Activated naive CD4-positive, alpha-beta T cell (primary cell): ENCODE measurements around the gene RAB28.

Source experiments
- DNase-seq, 4 experiments: peaks; one replicate each; lab custom pipeline; 2025; lab: John Stamatoyannopoulos, UW

The RAB28 gene

GRCh38 chr4:13509442-13509841, 25.3 kb upstream of the RAB28 start:
- no peak for DNase-seq

DNA sequence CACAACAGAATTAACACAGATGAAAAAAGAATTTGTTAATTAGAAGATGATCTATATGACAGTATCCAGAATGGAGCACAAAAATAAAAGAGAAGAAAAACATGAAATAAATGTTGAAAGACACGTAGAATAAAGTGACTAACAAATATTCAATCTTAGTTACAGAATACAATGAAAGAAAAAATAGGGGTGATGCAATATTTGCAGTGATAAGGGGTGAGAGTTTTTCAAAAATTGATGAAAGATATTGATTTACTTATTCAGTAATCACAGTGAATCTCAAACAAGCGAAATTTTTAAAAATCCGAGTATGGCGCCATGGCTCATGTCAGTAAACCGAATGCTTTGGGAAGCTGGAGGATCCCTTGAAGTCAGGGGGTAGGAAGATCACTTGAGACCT, 20.2 kb upstream of the RAB28 start:
- DNase-seq, result no peak

GRCh38 chr4:13498469-13498868, 14.3 kb upstream of the RAB28 start:
- DNase-seq, result no peak

DNA sequence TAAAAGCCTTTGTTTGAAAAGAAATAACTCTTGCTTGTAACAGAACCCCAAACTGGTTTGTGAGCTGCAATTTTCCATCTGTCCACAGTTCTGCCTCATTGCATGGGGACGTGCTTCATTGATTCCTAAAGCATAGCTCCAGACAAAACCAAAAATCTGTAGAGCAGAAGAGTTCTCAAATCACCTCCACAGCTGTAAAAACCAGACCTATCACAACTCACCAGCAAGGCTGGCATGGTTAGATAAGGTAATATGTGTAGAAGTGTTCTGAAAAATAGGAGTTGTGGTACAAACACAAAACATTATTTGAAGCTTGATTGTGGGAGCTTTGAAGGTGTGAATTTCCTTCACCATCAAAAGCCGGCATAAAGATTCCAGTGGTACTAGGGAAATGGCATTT, 12.5 kb upstream of the RAB28 start:
- DNase-seq, result no peak

DNA sequence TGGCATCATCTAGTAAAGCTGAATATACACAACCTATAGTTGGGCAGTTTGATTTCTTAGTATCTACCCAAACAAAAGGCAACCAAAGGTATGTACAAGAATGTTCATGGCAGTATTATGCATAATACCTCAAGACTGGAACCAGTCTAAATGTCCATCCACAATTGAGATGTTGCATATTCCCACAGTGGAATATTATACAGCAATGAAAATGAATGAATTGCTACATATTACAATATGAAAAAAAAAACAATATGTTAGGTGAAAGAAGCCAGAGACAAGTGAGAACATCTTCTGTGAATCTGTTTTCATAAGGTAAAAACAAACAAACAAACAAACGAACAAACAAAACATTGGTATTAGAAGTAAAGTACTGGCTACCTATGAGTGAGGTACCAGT, 11.6 kb upstream of the RAB28 start:
- DNase-seq, result no peak

DNA sequence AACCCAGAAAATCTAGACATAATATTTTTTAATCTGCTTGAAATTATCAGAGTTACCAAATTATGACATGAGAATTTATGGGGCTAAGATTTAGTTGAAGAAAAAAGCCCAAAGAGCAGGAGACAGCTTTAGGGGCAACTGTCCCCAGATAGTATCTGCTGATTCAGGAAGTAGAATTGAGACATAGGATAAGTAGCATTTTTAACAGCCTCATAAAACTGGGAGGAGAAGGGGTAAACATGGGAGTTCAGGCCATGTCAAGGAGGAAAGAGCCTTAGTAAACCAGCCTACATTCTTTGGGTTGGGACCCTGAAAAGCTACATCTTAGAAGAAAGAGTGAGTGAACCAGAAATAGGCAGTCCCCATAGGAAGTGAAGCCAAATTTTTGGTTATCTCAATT, 9.7 kb upstream of the RAB28 start:
- DNase-seq, result no peak

- DNase-seq, result no peak
These were observed 8.6 kb upstream of the RAB28 start for GRCh38 chr4:13492747-13493146.

GRCh38 chr4:13484749-13485221, 645 bp upstream of the RAB28 start:
- no peak for DNase-seq

- peak in 2 of 4 experiments; percentile 6 to 19 for DNase-seq
These were observed 395 bp downstream of the RAB28 start for GRCh38 chr4:13483768-13484121.

DNA sequence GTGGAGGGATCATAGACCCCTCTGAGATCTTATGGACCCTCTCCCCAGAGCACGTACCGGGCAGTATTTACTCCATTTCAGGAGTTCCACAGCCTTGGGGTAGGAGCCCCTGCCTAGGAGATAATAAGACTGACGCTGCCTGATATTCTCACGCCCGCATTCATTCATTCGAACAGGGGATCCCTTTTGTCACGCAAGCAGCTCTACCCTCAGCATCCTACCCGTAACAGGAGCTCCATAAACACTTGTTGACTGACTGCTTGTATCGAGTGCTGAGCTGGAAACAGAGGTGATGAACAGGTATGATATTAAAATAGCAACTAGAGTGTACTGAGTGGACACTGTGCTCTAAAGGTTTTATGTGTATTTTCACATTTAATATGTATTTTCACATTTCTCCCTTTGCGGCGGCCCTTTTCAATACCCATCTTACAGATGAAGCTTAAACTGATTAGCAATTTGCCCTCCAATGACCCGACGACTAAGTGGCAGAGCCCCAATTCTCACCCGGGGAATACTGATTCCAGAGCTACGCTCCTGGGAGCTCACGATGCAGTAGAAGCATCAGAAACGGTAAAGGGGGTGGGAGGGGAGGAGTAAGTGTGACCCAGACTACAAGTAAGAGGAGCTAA, 888 bp downstream of the RAB28 start:
- no peak for DNase-seq

GRCh38 chr4:13481569-13481968, 2.6 kb downstream of the RAB28 start:
- DNase-seq, result no peak

DNA sequence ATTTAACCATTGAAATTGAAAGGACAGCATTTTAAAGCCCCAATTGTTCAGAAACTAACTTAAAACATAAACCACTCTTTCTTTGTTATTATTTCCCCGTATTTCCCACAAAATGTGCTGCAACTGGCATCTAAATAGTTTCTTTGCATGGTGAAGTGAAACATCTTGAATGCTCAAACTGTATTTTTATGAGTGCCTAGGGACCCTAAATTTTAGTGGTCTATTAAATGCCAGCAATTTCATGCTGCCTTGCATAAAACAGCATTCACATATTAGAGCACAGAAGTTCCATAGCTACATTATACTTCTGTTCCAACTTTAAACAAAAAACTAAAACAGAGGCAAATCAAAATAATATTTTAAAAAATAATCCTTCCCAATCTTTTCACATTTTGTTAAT, 5.4 kb downstream of the RAB28 start:
- DNase-seq, result no peak

DNA sequence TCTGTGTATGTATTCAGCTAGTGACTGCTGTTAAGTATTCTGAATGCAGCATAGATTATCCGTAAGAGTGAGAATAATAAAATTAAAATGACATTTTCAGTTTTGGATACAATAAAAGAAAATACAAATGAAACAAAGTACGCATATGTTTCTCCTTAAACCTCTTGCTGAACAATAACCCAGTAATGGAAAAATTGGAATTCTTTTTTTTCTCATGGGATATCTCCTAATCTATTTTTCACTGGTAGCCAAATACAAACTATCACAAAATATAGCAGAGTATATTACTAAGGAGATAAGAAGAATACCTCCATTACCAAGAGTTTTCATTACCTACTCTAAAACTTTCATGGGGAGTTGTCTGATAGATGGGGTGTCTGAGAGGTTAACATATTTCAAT, 6.0 kb downstream of the RAB28 start:
- no peak for DNase-seq

GRCh38 chr4:13476915-13477314, 7.2 kb downstream of the RAB28 start:
- no peak for DNase-seq

DNA sequence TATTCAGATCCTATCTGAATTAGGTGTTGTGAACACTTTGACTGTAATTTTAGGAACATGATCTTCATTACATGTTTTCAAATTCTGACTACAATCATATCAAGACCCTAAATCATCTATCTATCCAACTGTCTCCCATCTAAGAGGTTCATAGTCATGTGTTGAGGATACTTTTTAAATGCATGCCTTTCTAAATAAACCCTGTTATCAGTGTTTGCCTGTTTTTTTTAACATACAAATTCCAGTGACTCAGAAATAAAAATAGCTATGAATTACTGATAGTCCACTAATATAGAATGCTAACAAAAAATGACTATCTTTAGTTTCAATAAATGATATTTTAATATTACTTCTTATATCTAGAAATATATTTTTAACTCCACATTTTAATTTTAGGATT, 8.0 kb downstream of the RAB28 start:
- no peak for DNase-seq

GRCh38 chr4:13471400-13471799, 12.7 kb downstream of the RAB28 start:
- DNase-seq, result no peak

- no peak for DNase-seq
These were observed 13.8 kb downstream of the RAB28 start for GRCh38 chr4:13470379-13470778.

DNA sequence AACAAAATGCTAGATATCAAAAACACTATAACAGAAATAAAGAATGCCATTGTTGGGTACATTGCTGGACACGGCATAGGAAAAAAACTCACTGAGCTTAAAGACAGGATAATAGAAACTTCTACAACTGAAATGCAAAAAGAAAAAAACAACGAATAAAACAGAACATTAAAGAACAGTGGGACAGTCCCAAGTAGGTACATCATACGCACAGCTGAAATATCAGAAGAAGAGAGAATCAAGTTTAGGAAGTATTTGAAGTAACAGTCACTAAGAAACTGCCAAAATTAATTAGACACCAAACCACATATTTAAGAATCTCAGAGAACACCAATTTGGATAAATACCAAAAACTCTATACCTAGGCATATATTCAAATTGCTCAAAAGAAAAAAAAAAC, 19.2 kb downstream of the RAB28 start:
- no peak for DNase-seq

DNA sequence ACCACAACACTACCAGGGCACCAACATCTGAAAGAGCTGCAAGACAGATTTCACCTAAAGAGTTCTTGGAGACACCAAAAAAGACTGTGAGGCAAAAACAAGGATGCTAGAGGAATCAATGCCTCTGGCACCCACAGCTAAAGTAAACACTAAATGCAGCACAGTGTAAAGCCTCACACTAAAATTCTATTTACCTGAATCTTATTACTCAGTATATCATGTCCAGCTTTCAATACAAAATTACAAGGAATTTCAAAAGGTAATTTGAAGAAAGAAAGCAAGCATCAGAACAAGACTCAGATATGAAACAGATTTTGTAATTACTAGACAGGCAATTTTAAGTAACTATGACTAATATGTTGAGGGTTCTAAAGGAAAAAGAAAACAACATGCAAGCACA, 19.6 kb downstream of the RAB28 start:
- DNase-seq, result no peak

- no peak for DNase-seq
These were observed 22.8 kb downstream of the RAB28 start for GRCh38 chr4:13461191-13461905.

GRCh38 chr4:13455411-13455810, 28.7 kb downstream of the RAB28 start:
- no peak for DNase-seq

GRCh38 chr4:13454786-13455185, 29.4 kb downstream of the RAB28 start:
- no peak for DNase-seq

- no peak for DNase-seq
These were observed 31.1 kb downstream of the RAB28 start for GRCh38 chr4:13452927-13453579.
